Duodenal mucosa (tissue), 2 donors: ENCODE data around the gene ATP5F1E.

Experiments used
- H3K27ac ChIP-seq: one replicate; pipeline ENCODE4 v1.7.0; 2013; ENCODE audit warnings: low read depth, low read length
- H3K27me3 ChIP-seq, 2 donors: one replicate each; pipeline ENCODE4 v1.7.0; 2013; ENCODE audit warnings: low read length in 2 of 2, control low read depth in 1 of 2; ENCODE audit not compliant: insufficient read depth in 2 of 2, control insufficient read depth in 1 of 2
- H3K36me3 ChIP-seq, 2 donors: one replicate each; pipeline ENCODE4 v1.7.0; 2013; ENCODE audit warnings: low read length in 2 of 2, control low read depth in 1 of 2; ENCODE audit not compliant: insufficient read depth in 2 of 2, control insufficient read depth in 1 of 2
- H3K4me1 ChIP-seq, 2 donors: one replicate each; pipeline ENCODE4 v1.7.0; 2013; ENCODE audit warnings: low read length in 2 of 2, control low read depth in 1 of 2; ENCODE audit not compliant: insufficient read depth in 2 of 2, control insufficient read depth in 1 of 2
- H3K4me3 ChIP-seq, 2 donors: one replicate each; pipeline ENCODE4 v1.7.0; 2013; ENCODE audit warnings: low read length in 2 of 2, low read depth in 1 of 2
- H3K9ac ChIP-seq, 2 donors: one replicate each; pipeline ENCODE4 v1.7.0; 2013; ENCODE audit warnings: low read length in 2 of 2, low read depth in 1 of 2
- H3K9me3 ChIP-seq, 2 donors: one replicate each; pipeline ENCODE4 v1.7.0; 2013; ENCODE audit warnings: low read length in 2 of 2, control low read depth in 1 of 2; ENCODE audit not compliant: control insufficient read depth in 1 of 2

The ATP5F1E gene

DNA sequence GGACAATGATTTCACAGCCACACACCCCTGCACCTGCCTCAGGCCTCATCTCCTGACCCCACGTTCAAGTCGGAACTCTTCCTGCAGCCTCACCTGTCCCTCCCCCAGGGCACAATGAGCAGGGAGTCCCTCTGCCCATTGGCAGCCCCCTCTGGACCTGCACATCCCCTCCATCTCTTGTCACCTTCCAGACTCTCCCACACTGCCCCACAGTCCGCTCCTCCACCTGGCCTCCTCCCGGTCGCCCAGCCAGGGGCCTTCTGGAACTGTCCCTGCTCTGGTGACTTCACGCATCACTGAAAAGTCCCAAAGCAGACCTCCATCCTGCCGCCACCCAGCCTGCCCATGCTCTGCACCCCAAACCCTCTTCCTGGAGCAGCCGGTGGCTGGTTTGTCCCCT, 29.7 kb downstream of the ATP5F1E start:
- Histone ChIP-seq H3K9me3 (no peaks in the 10 kb centered on the region), H3K27ac (no peak overlapping the region), H3K4me3 (no peak overlapping the region), H3K9ac (no peak overlapping the region), H3K36me3 (peaks cover 18 to 58% of the 10 kb centered on the region in 2 donors), H3K4me1 (peaks cover 26 to 32% of the 10 kb centered on the region in 2 donors), H3K27me3 (no peaks in the 10 kb centered on the region)

DNA sequence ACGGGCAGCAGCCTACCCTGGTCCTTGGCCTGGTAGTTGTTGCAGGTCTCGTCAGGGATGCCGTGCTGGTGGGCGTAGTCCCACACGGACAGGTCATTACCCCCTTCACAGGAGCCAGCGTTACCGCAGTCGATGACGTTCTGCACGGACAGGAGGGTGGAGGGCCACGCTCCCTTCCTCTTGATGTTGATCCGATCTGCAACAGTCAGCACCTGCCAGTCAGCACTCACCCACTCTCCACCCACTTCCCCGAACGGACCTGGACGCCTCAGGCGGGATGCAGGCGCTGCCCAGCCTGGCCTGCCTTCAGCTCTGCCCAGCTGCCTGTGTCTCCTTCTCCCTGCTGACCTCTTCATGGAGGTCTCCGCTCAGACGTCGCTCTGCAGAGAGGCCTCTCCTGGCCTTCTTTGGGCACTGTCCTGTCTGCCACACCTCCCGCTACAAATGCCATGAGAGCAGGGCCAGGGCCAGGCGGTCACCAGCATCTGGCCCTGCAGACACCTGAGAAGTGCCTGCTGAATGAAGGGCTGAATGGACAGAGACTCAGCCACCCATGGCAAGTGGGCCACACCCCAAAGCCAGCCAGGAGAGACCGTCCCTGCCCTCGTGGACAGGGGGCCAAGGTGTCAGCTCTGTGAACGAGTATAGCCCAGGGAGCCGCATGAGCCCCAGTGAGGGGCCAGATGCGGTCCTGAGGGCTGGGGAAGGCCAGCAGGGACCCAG, 30.5 kb downstream of the ATP5F1E start:
- H3K9me3 ChIP-seq = no peaks in the 10 kb centered on the region
- H3K36me3 ChIP-seq = peaks cover 25 to 63% of the 10 kb centered on the region in 2 donors
- peaks cover 25 to 31% of the 10 kb centered on the region in 2 donors for H3K4me1 ChIP-seq
- H3K4me3 ChIP-seq = no peak overlapping the region
- H3K9ac ChIP-seq = no peak overlapping the region
- no peak overlapping the region for H3K27ac ChIP-seq
- no peaks in the 10 kb centered on the region for H3K27me3 ChIP-seq

DNA sequence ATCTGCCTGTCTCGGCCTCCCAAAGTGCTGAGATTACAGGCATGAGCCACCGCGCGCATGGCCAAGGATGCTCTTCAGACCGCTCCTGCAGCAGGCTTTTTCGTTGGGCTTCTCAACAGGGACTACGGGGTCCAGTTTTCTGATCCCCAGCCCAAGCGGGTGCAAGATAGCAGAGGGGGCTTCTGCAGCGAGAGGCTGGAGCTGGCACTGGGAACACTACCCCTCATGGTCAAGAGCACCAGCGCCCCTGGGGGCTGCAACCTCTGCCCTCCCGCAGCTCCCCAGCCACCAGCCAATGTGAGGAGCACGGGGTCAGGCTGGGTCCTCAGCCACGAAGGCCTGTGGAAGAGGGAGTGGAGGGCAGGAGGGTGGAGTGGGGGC, 31.1 kb downstream of the ATP5F1E start:
- no peak overlapping the region for H3K9ac ChIP-seq
- H3K9me3 ChIP-seq = no peaks in the 10 kb centered on the region
- no peak overlapping the region for H3K27ac ChIP-seq
- no peaks in the 10 kb centered on the region for H3K27me3 ChIP-seq
- peaks cover 31 to 68% of the 10 kb centered on the region in 2 donors for H3K36me3 ChIP-seq
- no peak overlapping the region for H3K4me3 ChIP-seq
- peaks cover 25 to 26% of the 10 kb centered on the region in 2 donors for H3K4me1 ChIP-seq

DNA sequence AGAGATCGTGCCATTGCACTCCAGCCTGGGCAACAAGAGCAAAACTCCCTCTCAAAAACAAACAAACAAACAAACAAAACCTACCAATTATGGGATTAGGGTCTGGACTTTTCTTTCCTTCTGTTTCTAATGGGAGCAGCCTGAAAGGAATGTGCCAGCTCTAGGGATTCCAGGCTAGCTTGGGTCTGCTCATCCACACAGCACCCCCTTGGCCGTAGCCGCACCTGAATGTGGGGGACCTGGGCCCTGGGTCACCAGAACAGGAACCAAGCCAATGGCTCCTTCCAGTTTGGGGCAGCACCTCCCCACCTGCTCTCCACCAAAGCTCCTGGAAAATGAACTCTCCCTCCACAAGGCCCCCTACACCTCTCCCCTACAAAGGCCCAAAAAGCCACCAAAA, 31.8 kb downstream of the ATP5F1E start:
- Histone ChIP-seq H3K36me3 (peaks cover 36 to 75% of the 10 kb centered on the region in 2 donors), H3K4me1 (peaks cover 18 to 19% of the 10 kb centered on the region in 2 donors), H3K9ac (no peak overlapping the region), H3K9me3 (no peaks in the 10 kb centered on the region), H3K27ac (no peak overlapping the region), H3K4me3 (no peak overlapping the region), H3K27me3 (no peaks in the 10 kb centered on the region)

DNA sequence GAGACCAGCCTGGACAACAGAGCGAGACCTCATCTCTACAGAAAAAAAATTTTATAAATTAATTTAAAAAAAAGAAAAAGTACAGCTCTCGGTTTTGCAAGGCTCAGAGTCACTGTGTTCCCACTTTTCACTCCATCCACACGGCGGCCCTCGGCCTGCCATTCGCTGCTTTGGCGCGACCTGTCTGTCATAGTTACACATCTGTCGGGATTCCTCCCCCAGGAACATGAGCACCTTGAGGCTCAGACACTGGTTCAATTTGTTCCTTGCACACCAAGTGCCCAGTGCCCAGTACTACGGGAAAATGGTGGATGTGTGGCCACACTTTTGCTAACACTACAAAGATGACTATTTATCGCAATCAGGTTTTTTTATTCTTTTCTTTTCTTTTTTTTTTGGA, 33.5 kb downstream of the ATP5F1E start:
- Histone ChIP-seq H3K27ac (no peak overlapping the region), H3K27me3 (no peaks in the 10 kb centered on the region), H3K36me3 (peaks cover 46 to 86% of the 10 kb centered on the region in 2 donors), H3K9me3 (no peaks in the 10 kb centered on the region), H3K4me1 (peaks cover 2 to 4% of the 10 kb centered on the region in 2 donors), H3K9ac (no peak overlapping the region), H3K4me3 (no peak overlapping the region)

DNA sequence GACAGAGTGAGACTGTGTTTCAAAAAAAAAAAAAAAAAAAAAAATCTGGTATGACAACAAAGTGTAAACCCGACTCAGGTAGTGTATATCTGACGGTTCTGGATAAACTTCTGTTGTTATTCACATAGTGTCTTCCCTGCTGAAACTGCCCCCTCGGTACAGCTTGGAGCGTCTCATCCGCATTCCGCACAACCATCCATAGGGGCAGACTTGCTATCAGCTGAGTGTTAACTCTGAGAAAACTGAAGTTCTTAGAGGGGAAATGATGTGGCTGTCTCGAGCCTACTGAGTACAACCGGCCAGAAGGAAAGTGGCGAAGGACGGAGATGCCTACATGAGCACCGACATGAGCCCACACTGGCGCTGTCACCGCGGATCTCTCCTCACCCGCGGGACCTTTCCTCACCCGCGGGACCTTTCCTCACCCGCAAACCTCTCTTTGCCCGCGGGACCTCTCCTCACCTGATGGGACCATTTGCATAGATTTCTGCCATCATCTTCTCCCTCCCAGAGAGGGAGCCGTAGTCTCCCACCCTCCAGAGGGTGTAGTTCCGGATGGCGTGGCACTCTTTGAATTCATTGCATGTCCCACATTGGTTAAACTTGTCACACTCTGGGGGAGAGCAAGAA, 34.9 kb downstream of the ATP5F1E start:
- no peaks in the 10 kb centered on the region for H3K4me1 ChIP-seq
- H3K27me3 ChIP-seq = no peaks in the 10 kb centered on the region
- no peak overlapping the region for H3K9ac ChIP-seq
- no peaks in the 10 kb centered on the region for H3K9me3 ChIP-seq
- H3K27ac ChIP-seq = no peak overlapping the region
- H3K4me3 ChIP-seq = no peak overlapping the region
- H3K36me3 ChIP-seq = peaks cover 60 to 88% of the 10 kb centered on the region in 2 donors

DNA sequence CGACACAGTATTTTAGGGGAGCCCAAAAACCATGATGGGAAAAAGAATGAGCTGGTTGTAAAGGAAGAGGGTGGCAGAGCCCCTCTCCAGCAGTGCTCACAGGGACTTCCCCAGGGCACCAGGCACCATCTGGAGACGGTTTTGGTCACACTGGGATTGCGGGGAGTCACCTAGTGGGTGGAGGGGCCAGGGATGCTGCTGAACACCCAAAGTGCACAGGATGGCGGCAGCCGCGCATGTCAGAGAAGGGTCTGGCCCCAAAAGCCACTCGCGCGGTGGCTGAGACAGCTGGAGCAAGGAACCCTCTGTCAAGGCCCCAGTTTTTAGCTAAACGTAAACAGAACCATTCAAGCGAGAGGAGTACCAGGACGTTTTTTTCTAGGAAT, 35.9 kb downstream of the ATP5F1E start:
- peaks cover 61 to 88% of the 10 kb centered on the region in 2 donors for H3K36me3 ChIP-seq
- no peaks in the 10 kb centered on the region for H3K9me3 ChIP-seq
- H3K4me3 ChIP-seq = no peak overlapping the region
- H3K4me1 ChIP-seq = no peaks in the 10 kb centered on the region
- no peak overlapping the region for H3K27ac ChIP-seq
- no peak overlapping the region for H3K9ac ChIP-seq
- H3K27me3 ChIP-seq = no peaks in the 10 kb centered on the region

DNA sequence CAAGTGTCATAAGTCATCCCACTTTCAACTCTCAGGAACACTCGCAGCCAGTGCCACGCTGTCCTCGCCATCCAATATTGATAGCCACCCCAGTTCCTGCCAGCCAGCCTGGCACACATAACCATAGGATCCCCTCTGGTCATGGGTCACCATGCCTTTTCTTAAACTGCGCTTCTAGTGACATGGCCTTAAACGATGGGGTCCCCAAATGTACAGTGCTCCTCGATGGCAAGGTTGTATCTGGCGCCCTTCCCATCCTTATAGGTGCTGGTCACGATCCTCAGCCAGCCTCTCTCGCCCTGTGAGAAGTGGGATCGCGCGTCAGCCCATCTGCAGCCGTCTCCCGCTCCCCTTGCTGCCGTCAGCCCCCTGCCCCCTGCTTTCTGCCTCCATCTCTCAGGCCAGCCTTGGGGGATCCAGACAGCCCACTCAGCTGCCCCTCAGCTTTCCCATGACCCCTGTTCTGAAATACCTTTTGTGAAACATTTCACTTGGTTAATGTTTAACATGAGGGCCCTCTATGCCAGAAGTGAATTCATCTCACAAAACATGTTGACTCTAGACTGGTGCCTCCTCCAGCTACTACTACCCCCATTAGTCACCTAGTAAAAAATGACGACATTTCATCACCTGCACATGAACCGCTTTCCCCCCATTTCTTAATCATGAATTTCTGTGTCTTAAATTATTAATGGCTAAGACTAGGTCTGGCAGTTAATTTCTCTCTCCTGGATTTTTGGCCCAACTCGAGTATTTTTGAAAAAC, 36.5 kb downstream of the ATP5F1E start:
- Histone ChIP-seq H3K4me1 (no peaks in the 10 kb centered on the region), H3K9ac (no peak overlapping the region), H3K27ac (no peak overlapping the region), H3K4me3 (no peak overlapping the region), H3K36me3 (peaks cover 65 to 88% of the 10 kb centered on the region in 2 donors), H3K9me3 (no peaks in the 10 kb centered on the region), H3K27me3 (no peaks in the 10 kb centered on the region)

DNA sequence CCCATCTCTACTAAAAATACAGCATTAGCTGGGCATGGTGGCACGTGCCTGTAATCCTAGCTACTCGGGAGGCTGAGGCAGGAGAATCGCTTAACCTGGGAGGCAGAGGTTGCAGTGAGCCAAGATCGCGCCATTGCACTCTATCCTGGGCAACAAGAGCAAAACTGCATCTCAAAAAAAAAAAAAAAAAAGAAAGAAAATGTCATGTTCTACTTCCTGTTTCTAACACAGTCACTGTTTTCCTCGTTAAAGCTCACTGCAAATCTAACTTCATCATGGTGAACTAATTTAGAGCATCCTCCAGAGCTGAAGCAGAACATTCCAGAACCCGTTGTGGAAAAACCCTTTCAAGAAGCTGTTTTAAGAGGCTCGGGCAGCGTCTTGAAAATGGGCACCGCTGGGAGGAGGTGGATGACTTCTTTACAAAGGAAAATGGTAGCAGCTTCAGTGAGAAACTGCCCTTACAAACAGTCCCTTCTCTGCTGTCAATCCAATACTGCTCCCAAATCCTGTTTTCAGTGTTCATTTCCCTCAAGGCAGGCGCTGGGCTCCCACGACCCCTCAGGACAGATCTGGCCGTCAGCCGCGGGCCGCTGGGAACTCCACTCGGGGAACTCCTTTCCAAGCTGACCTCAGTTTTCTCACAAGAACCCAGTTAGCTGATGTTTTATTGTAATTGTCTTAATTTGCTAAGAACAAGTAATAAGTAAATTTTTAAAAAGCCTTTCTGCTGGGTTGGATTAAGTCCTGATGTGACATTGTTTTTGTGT, 37.6 kb downstream of the ATP5F1E start:
- H3K4me3 ChIP-seq = no peak overlapping the region
- H3K9me3 ChIP-seq = no peaks in the 10 kb centered on the region
- no peak overlapping the region for H3K27ac ChIP-seq
- peaks cover 70 to 92% of the 10 kb centered on the region in 2 donors for H3K36me3 ChIP-seq
- H3K9ac ChIP-seq = no peak overlapping the region
- no peaks in the 10 kb centered on the region for H3K27me3 ChIP-seq
- no peaks in the 10 kb centered on the region for H3K4me1 ChIP-seq
